ENCODE data around the gene FBF1. TPM values are rescaled to one million over a fixed set of nuclear protein-coding genes. Genes with fewer than 3 reads are reported as not detected.

FBF1 gene
- total RNA-seq, 1 donor from 2014 or later, result 27.5 TPM

- Mint-ChIP-seq H3K9me3 (no peaks in the 10 kb centered on the region), H3K27me3 (no peaks in the 10 kb centered on the region), H3K4me3 (no peak overlapping the region), H3K36me3 (no peaks in the 10 kb centered on the region), H3K4me1 (ENCODE audit: unreplicated experiment) (peaks cover 12% of the 10 kb centered on the region), H3K27ac (no peak overlapping the region)
- TF ChIP-seq, protein P1, sequence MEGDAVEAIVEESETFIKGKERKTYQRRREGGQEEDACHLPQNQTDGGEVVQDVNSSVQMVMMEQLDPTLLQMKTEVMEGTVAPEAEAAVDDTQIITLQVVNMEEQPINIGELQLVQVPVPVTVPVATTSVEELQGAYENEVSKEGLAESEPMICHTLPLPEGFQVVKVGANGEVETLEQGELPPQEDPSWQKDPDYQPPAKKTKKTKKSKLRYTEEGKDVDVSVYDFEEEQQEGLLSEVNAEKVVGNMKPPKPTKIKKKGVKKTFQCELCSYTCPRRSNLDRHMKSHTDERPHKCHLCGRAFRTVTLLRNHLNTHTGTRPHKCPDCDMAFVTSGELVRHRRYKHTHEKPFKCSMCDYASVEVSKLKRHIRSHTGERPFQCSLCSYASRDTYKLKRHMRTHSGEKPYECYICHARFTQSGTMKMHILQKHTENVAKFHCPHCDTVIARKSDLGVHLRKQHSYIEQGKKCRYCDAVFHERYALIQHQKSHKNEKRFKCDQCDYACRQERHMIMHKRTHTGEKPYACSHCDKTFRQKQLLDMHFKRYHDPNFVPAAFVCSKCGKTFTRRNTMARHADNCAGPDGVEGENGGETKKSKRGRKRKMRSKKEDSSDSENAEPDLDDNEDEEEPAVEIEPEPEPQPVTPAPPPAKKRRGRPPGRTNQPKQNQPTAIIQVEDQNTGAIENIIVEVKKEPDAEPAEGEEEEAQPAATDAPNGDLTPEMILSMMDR (conservative IDR thresholded peaks at IDR 0.05), result no peak
- DNase-seq (ENCODE audit: extremely low spot score, unreplicated experiment), result no peak
Measured at GRCh38 chr17:75861927-75862317, 78.9 kb downstream of the FBF1 start.

Other genes with a start within 250 kb of the FBF1 start
- 26.4 and 57.8 TPM in 2 replicates for gene ITGB4, start 219.6 kb downstream of the FBF1 start, total RNA-seq (ENCODE audit: low replicate concordance)
- gene GALK1, start 175.8 kb downstream of the FBF1 start, total RNA-seq (ENCODE audit: low replicate concordance), result 33.0 and 59.8 TPM in 2 replicates
- gene UNK, start 156.2 kb downstream of the FBF1 start, total RNA-seq (ENCODE audit: low replicate concordance), result 41.9 and 49.7 TPM in 2 replicates
- 7.1 and 7.4 TPM in 2 replicates for gene UNC13D, start 96.6 kb downstream of the FBF1 start, total RNA-seq (ENCODE audit: low replicate concordance)
- gene WBP2, start 85.7 kb downstream of the FBF1 start, total RNA-seq (ENCODE audit: low replicate concordance), result 43.0 and 49.9 TPM in 2 replicates
- 1.9 and 3.1 TPM in 2 replicates for gene TRIM47, start 62.5 kb downstream of the FBF1 start, total RNA-seq (ENCODE audit: low replicate concordance)
- gene TRIM65, start 44.1 kb downstream of the FBF1 start, total RNA-seq (ENCODE audit: low replicate concordance), result 8.1 and 19.0 TPM in 2 replicates
- 93.5 and 113 TPM in 2 replicates for gene MRPL38, start 36.2 kb downstream of the FBF1 start, total RNA-seq (ENCODE audit: low replicate concordance)
- 48.5 and 84.6 TPM in 2 replicates for gene ACOX1, start 38.1 kb upstream of the FBF1 start, total RNA-seq (ENCODE audit: low replicate concordance)
- 15.9 and 31.2 TPM in 2 replicates for gene TEN1, start 38.2 kb upstream of the FBF1 start, total RNA-seq (ENCODE audit: low replicate concordance)
- 11.5 and 14.1 TPM in 2 replicates for gene CDK3, start 59.8 kb upstream of the FBF1 start, total RNA-seq (ENCODE audit: low replicate concordance)
- gene EVPL, start 86.3 kb upstream of the FBF1 start, total RNA-seq (ENCODE audit: low replicate concordance), result 31.9 and 116 TPM in 2 replicates
- 86.7 and 89.6 TPM in 2 replicates for gene SRP68, start 131.5 kb upstream of the FBF1 start, total RNA-seq (ENCODE audit: low replicate concordance)
- gene GALR2, start 133.7 kb upstream of the FBF1 start, total RNA-seq (ENCODE audit: low replicate concordance), result 0.94 and 1.3 TPM in 2 replicates
- gene ZACN, start 138.1 kb upstream of the FBF1 start, total RNA-seq (ENCODE audit: low replicate concordance), result 0.29 TPM in 1 of 2 replicates, not detected in the other
- gene EXOC7, start 162.7 kb upstream of the FBF1 start, total RNA-seq (ENCODE audit: low replicate concordance), result 171 and 201 TPM in 2 replicates
- gene FOXJ1, start 200.2 kb upstream of the FBF1 start, total RNA-seq (ENCODE audit: low replicate concordance), result 5.3 and 18.2 TPM in 2 replicates